ENCODE results near the gene C12orf56.

GRCh38 chr12:64400041-64400440 is 9.5 kb upstream of the C12orf56 start:
- TF ChIP-seq CTCF (IDR thresholded peaks at IDR 0.05) (no peak), RNF2 (IDR thresholded peaks at IDR 0.05; ENCODE audit: borderline replicate concordance, low read depth) (no peak)
- TF ChIP-seq, protein P1, sequence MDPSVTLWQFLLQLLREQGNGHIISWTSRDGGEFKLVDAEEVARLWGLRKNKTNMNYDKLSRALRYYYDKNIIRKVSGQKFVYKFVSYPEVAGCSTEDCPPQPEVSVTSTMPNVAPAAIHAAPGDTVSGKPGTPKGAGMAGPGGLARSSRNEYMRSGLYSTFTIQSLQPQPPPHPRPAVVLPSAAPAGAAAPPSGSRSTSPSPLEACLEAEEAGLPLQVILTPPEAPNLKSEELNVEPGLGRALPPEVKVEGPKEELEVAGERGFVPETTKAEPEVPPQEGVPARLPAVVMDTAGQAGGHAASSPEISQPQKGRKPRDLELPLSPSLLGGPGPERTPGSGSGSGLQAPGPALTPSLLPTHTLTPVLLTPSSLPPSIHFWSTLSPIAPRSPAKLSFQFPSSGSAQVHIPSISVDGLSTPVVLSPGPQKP (IDR thresholded peaks at IDR 0.05; ENCODE audit: low read depth, low read length) = no peak

Data from A549 (cell line).